Sigmoid colon (tissue), 7 donors: ENCODE data around the gene CCDC149. TPM values are rescaled to one million over a fixed set of nuclear protein-coding genes. Genes with fewer than 3 reads are reported as not detected.

Source experiments
- DNase-seq: peaks from one replicate; pipeline ENCODE4 v3.0.0-alpha.2; 2019
- H3K27ac ChIP-seq, 4 donors: fragments of 200-600 bp; sonication (generic); one replicate each; pipeline ENCODE4 v1.5.1; 2016 to 2019; ENCODE audit warnings: mild to moderate bottlenecking in 1 of 4
- H3K27me3 ChIP-seq, 3 donors: fragments of 200-600 bp; sonication (generic); one replicate each; pipeline ENCODE4 v1.5.1; 2019; ENCODE audit warnings: mild to moderate bottlenecking in 1 of 3
- H3K36me3 ChIP-seq, 4 donors: fragments of 200-600 bp; sonication (generic); one replicate each; pipeline ENCODE4 v1.5.1; 2016 to 2019
- H3K4me1 ChIP-seq, 4 donors: fragments of 200-600 bp; sonication (generic); one replicate each; pipeline ENCODE4 v1.5.1; 2017 to 2019
- H3K4me3 ChIP-seq, 4 donors: fragments of 200-600 bp; sonication (generic); one replicate each; pipeline ENCODE4 v1.5.1; 2017 to 2019; ENCODE audit warnings: mild to moderate bottlenecking in 2 of 4, moderate library complexity in 1 of 4
- H3K9me3 ChIP-seq, 4 donors: fragments of 200-600 bp in 3 of 4; sonication (generic) in 3 of 4; one replicate each; pipeline versions ENCODE4 v1.5.1 to v1.6.1; 2013 to 2019
- EP300 ChIP-seq, 4 donors: sonication (generic); formaldehyde crosslinking; IDR thresholded peaks; one replicate each; pipeline ENCODE4 v1.6.1; 2017; ENCODE audit warnings: antibody characterized with exemption in 4 of 4
- POLR2A ChIP-seq, 2 donors: fragments of 450-650 bp; IDR thresholded peaks; one replicate each; pipeline ENCODE4 v1.6.1; 2016; ENCODE audit warnings: antibody characterized with exemption in 2 of 2, mild to moderate bottlenecking in 2 of 2, moderate library complexity in 2 of 2
- POLR2AphosphoS5 ChIP-seq, 4 donors: sonication (generic); formaldehyde crosslinking; IDR thresholded peaks; one replicate each; pipeline ENCODE4 v1.6.1; 2017; ENCODE audit warnings: antibody characterized with exemption in 4 of 4
- WGBS, 2 donors: extraction: QIAGEN DNeasy Blood & Tissue Kit; methylation state at CpG; one replicate each; pipeline ENCODE4 v1.1.7; 2013; 5-methylcytosine and 5-hydroxymethylcytosine counted together
- intact Hi-C: fragments of 100-400 bp; cut with DNase I; formaldehyde crosslinking; loops from one replicate; pipeline ENCODE4 v1.15.1; 2023
- polyA plus RNA-seq, 3 donors: library from polyadenylated mRNA; stranded (reverse); fragments of 200-250 nt; gene quantifications; one replicate each; pipeline ENCODE4 v1.2.3, GENCODE V29; 2013
- total RNA-seq, 4 donors: library from RNA; depleted of rRNA; stranded (reverse); fragments of >200 nt; gene quantifications; one replicate each; pipeline ENCODE4 v1.1.0, GENCODE V29; 2016
- TF ChIP-seq, protein P1 (sequence below), 4 experiments: fragments of 450-650 bp in 3 of 4; fragments of 200-600 bp in 1 of 4; IDR thresholded peaks; one replicate each; pipeline ENCODE4 v1.5.1; 2016 to 2019; ENCODE audit warnings: antibody characterized with exemption in 4 of 4, mild to moderate bottlenecking in 3 of 4, moderate library complexity in 2 of 4
- donor health status: healthy with polysubstance abuse.
- donor health status: Bipolar disorder and iron deficiency.
- donor health status: healthy.

CCDC149 gene
- total and polyA plus RNA-seq, 7 donors, result 5.8 to 21.3 (median 11.8) TPM

DNA sequence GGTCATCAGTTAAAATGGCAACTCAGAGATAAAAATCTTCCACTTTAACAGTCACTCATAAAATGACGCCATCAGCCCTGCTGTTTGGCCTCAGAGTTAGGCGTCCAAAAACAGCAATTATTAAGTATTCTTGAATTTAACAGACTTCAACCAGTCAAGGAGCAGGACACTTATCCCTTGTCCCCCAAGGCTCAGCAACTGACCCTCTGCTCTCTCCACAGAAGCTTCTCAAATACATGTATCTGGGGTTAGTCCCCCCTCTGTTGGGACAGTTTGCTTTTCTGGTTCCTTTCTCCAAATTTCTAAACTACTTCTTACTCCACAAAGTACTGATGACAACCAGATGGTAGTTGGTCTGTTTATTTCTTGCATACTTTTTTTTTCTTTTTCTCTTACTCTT is 63.1 kb downstream of the CCDC149 start:
- peaks cover 0 to 41% (median 25%) of the 10 kb centered on the region in 4 donors for H3K4me1 ChIP-seq

GRCh38 chr4:24849351-24849750 is 63.5 kb downstream of the CCDC149 start:
- no peaks in the 10 kb centered on the region for H3K9me3 ChIP-seq
- 84 to 90% methylated on average over 4 of the region's 4 CpGs for WGBS, 2 donors
- H3K36me3 ChIP-seq, result no peaks in the 10 kb centered on the region
- H3K27ac ChIP-seq, result peak overlapping the region; percentile 29 to 78 (median 48)
- TF ChIP-seq, protein P1, sequence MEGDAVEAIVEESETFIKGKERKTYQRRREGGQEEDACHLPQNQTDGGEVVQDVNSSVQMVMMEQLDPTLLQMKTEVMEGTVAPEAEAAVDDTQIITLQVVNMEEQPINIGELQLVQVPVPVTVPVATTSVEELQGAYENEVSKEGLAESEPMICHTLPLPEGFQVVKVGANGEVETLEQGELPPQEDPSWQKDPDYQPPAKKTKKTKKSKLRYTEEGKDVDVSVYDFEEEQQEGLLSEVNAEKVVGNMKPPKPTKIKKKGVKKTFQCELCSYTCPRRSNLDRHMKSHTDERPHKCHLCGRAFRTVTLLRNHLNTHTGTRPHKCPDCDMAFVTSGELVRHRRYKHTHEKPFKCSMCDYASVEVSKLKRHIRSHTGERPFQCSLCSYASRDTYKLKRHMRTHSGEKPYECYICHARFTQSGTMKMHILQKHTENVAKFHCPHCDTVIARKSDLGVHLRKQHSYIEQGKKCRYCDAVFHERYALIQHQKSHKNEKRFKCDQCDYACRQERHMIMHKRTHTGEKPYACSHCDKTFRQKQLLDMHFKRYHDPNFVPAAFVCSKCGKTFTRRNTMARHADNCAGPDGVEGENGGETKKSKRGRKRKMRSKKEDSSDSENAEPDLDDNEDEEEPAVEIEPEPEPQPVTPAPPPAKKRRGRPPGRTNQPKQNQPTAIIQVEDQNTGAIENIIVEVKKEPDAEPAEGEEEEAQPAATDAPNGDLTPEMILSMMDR (IDR thresholded peaks at IDR 0.05), result no peak
- TF ChIP-seq EP300 (IDR thresholded peaks at IDR 0.05) (no peak), POLR2AphosphoS5 (IDR thresholded peaks at IDR 0.05) (no peak), POLR2A (IDR thresholded peaks at IDR 0.05) (no peak)
- no peaks in the 10 kb centered on the region for H3K27me3 ChIP-seq
- H3K4me3 ChIP-seq, result no peak overlapping the region
- no peak for DNase-seq
- intact Hi-C loops, result no loop called here
- H3K4me1 ChIP-seq, result peaks cover 0 to 41% (median 25%) of the 10 kb centered on the region in 4 donors

More for the DNA sequence above, 63.1 kb downstream of the CCDC149 start:
- peak overlapping the region; percentile 29 to 78 (median 48) for H3K27ac ChIP-seq
- 77 to 89% methylated on average over 2 of the region's 2 CpGs for WGBS, 2 donors
- no peaks in the 10 kb centered on the region for H3K27me3 ChIP-seq
- H3K36me3 ChIP-seq, result no peaks in the 10 kb centered on the region
- intact Hi-C loops, result no loop called here
- no peak for DNase-seq
- H3K4me3 ChIP-seq, result no peak overlapping the region
- TF ChIP-seq, protein P1 (IDR thresholded peaks at IDR 0.05), result no peak
- TF ChIP-seq POLR2AphosphoS5 (IDR thresholded peaks at IDR 0.05), result peak in 3 of 4 donors; percentile 17 to 31 (median 31)
- H3K9me3 ChIP-seq, result no peaks in the 10 kb centered on the region

DNA sequence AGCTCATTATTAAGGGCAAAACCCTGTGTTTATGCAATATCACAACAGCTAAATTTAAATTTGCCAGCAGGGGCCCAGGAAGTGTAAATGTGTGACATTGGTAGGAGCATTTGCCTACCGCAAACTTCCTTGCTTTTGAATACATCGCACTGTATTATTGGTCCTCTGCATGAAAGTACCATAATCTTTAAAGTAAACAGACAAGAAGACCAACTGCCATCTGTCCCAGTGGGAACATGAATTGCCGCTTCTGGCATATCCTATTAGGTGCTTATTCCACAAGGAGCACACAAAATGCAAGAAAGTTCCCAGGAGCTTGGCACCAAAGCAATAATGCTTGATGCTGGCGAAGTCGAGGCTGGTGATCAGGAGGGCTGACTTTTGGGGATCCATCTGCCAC is 66.1 kb downstream of the CCDC149 start:
- WGBS, 2 donors, result 87 to 91% methylated on average over 5 of the region's 5 CpGs
- Histone ChIP-seq H3K36me3 (no peaks in the 10 kb centered on the region), H3K4me1 (peaks cover 0 to 29% (median 21%) of the 10 kb centered on the region in 4 donors), H3K27ac (no peak overlapping the region), H3K4me3 (no peak overlapping the region), H3K9me3 (no peaks in the 10 kb centered on the region), H3K27me3 (no peaks in the 10 kb centered on the region)
- intact Hi-C loops, result no loop called here
- TF ChIP-seq, protein P1 (IDR thresholded peaks at IDR 0.05), result no peak
- TF ChIP-seq POLR2AphosphoS5 (IDR thresholded peaks at IDR 0.05), result no peak
- TF ChIP-seq EP300 (IDR thresholded peaks at IDR 0.05), result no peak
- no peak for TF ChIP-seq POLR2A (IDR thresholded peaks at IDR 0.05)
- no peak for DNase-seq

DNA sequence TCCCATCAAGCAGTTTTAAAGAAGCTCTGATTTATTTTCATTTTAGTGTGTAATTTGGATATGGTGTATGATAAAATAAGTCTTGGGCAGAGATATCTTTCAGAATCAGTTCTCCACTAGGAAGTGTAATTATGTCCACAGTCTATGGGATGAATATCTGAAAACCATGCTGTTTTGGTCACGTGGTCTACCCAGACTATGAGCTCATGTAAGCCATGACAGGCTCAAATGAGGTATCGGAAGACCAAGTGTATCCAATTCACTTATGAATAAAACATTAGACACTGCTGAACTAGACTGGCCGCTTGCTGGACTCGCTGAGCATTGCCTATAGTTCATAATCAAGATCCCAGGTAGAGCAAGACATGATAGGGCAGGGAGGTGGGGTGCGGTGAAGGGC is 66.9 kb downstream of the CCDC149 start:
- WGBS, 2 donors, result 92 to 95% methylated on average over 5 of the region's 5 CpGs
- H3K9me3 ChIP-seq, result no peaks in the 10 kb centered on the region
- no peak overlapping the region for H3K4me3 ChIP-seq
- H3K27me3 ChIP-seq, result no peaks in the 10 kb centered on the region
- no peaks in the 10 kb centered on the region for H3K36me3 ChIP-seq
- no peak overlapping the region for H3K27ac ChIP-seq
- peaks cover 0 to 30% (median 19%) of the 10 kb centered on the region in 4 donors for H3K4me1 ChIP-seq
- TF ChIP-seq, protein P1 (IDR thresholded peaks at IDR 0.05), result no peak
- TF ChIP-seq POLR2A (IDR thresholded peaks at IDR 0.05), result no peak
- no peak for TF ChIP-seq POLR2AphosphoS5 (IDR thresholded peaks at IDR 0.05)
- no peak for TF ChIP-seq EP300 (IDR thresholded peaks at IDR 0.05)
- DNase-seq, result no peak
- intact Hi-C loops, result no loop called here

GRCh38 chr4:24845132-24845531 is 67.7 kb downstream of the CCDC149 start:
- Histone ChIP-seq H3K4me1 (peaks cover 0 to 24% (median 13%) of the 10 kb centered on the region in 4 donors), H3K9me3 (no peaks in the 10 kb centered on the region), H3K36me3 (no peaks in the 10 kb centered on the region), H3K4me3 (no peak overlapping the region), H3K27ac (no peak overlapping the region), H3K27me3 (no peaks in the 10 kb centered on the region)
- intact Hi-C loops, result no loop called here
- 97 to 98% methylated on average over 8 of the region's 8 CpGs for WGBS, 2 donors
- no peak for DNase-seq
- TF ChIP-seq, protein P1 (IDR thresholded peaks at IDR 0.05), result no peak
- TF ChIP-seq POLR2A (IDR thresholded peaks at IDR 0.05) (no peak), EP300 (IDR thresholded peaks at IDR 0.05) (no peak), POLR2AphosphoS5 (IDR thresholded peaks at IDR 0.05) (no peak)
